Gastrocnemius medialis (tissue), 4 donors: Measurements from ENCODE around the gene AP3S1. TPM values are rescaled to one million over a fixed set of nuclear protein-coding genes. Genes with fewer than 3 reads are reported as not detected.

Source experiments
- ATAC-seq, 2 donors: fragments of 150-250 bp; one replicate each; pipeline ENCODE4 v1.9.1; 2016
- DNase-seq, 2 donors: peaks; one replicate each; pipeline ENCODE4 v3.0.0-alpha.2; 2019
- H3K27ac ChIP-seq, 4 donors: fragments of 200-600 bp; sonication (generic); 1 replicate in 1 of 4; 2 replicates in 3 of 4; pipeline ENCODE4 v1.5.1; 2016 to 2018; ENCODE audit warnings: mild to moderate bottlenecking in 2 of 4, moderate library complexity in 1 of 4
- H3K27me3 ChIP-seq, 3 donors: fragments of 200-600 bp; sonication (generic) in 2 of 3; 1 replicate in 1 of 3; 2 replicates in 2 of 3; pipeline versions ENCODE4 v1.5.1 to v1.6.0; 2016 to 2019; ENCODE audit warnings: mild to moderate bottlenecking in 1 of 3, moderate library complexity in 1 of 3
- H3K36me3 ChIP-seq, 2 donors: fragments of 200-600 bp; sonication (generic) in 1 of 2; one replicate each; pipeline ENCODE4 v1.5.1; 2017 to 2018
- H3K4me1 ChIP-seq, 2 donors: fragments of 200-600 bp; sonication (generic) in 1 of 2; one replicate each; pipeline ENCODE4 v1.5.1; 2016 to 2017; ENCODE audit warnings: mild to moderate bottlenecking in 2 of 2
- H3K4me3 ChIP-seq, 4 donors: fragments of 200-600 bp; sonication (generic) in 3 of 4; 1 replicate in 1 of 4; 2 replicates in 3 of 4; pipeline ENCODE4 v1.5.1; 2016 to 2019; ENCODE audit warnings: mild to moderate bottlenecking in 2 of 4
- H3K9me3 ChIP-seq, 3 donors: fragments of 200-600 bp; sonication (generic) in 2 of 3; 1 replicate in 1 of 3; 2 replicates in 2 of 3; pipeline ENCODE4 v1.5.1; 2016 to 2019
- CTCF ChIP-seq, 5 experiments: fragments of 450-650 bp in 3 of 5; fragments of 200-600 bp in 2 of 5; sonication (generic) in 2 of 5; IDR thresholded peaks in 4 of 5; conservative IDR thresholded peaks in 1 of 5; 1 replicate in 4 of 5; 2 replicates in 1 of 5; pipeline ENCODE4 v1.5.1; 2016 to 2019; ENCODE audit warnings: antibody characterized with exemption in 5 of 5, mild to moderate bottlenecking in 3 of 5, moderate library complexity in 3 of 5
- POLR2A ChIP-seq, 2 donors: fragments of 450-650 bp; IDR thresholded peaks; one replicate each; pipeline ENCODE4 v1.6.1; 2017; ENCODE audit warnings: antibody characterized with exemption in 2 of 2, mild to moderate bottlenecking in 2 of 2, moderate library complexity in 2 of 2
- in situ Hi-C, 4 donors: fragments of 200-750 bp; cut with MboI; loops; one replicate each; pipeline versions ENCODE4 v1.15.0 to v1.8.0; 2017; ENCODE audit warnings: low sequenced_read_pairs in 4 of 4
- intact Hi-C: fragments of 100-400 bp; cut with DNase I; formaldehyde crosslinking; loops from one replicate; pipeline ENCODE4 v1.15.1; 2023; ENCODE audit warnings: low total_unique reads
- total RNA-seq, 4 donors: library from RNA; depleted of rRNA; stranded (reverse); fragments of >200 nt; gene quantifications; one replicate each; pipeline versions ENCODE4 v1.1.0 to v1.2.3, GENCODE V29; 2016

The AP3S1 gene
- total RNA-seq, 4 donors from 2014 or later: 13.0 to 121 (median 25.5) TPM

- in situ Hi-C loops: no loop called here
- peak overlapping the region; percentile 44 to 54 (median 53) for H3K4me3 ChIP-seq
- DNase-seq (no peak), ATAC-seq (no peak)
- peaks cover 29 to 43% (median 39%) of the 10 kb centered on the region in 3 donors for H3K27me3 ChIP-seq
- peak overlapping the region in 2 of 4 donors; percentile 15 to 53 for H3K27ac ChIP-seq
- intact Hi-C loops: no loop called here
- no peaks in the 10 kb centered on the region for H3K36me3 ChIP-seq
- peaks cover 0 to 8% of the 10 kb centered on the region in 2 donors for H3K4me1 ChIP-seq
- no peaks in the 10 kb centered on the region for H3K9me3 ChIP-seq
- no peak for TF ChIP-seq CTCF (IDR thresholded peaks at IDR 0.05 in 4 of 5, conservative IDR thresholded peaks at IDR 0.05 in 1 of 5)
- TF ChIP-seq POLR2A (IDR thresholded peaks at IDR 0.05): no peak
These were observed 26.6 kb upstream of the AP3S1 start for GRCh38 chr5:115815006-115815692.

- ATAC-seq (peak in 1 of 2 donors; percentile 12), DNase-seq (no peak)
- intact Hi-C loops (no loop called here), in situ Hi-C loops (no loop called here)
- Histone ChIP-seq H3K4me3 (peak overlapping the region; percentile 44 to 54 (median 53)), H3K4me1 (peaks cover 0 to 8% of the 10 kb centered on the region in 2 donors), H3K9me3 (no peaks in the 10 kb centered on the region), H3K27me3 (peaks cover 29 to 43% (median 39%) of the 10 kb centered on the region in 3 donors), H3K27ac (peak overlapping the region; percentile 42 to 63 (median 48)), H3K36me3 (no peaks in the 10 kb centered on the region)
- TF ChIP-seq CTCF (IDR thresholded peaks at IDR 0.05 in 4 of 5, conservative IDR thresholded peaks at IDR 0.05 in 1 of 5) (no peak), POLR2A (IDR thresholded peaks at IDR 0.05) (no peak)
These were observed 26.0 kb upstream of the AP3S1 start for GRCh38 chr5:115815693-115816225.

- no peaks in the 10 kb centered on the region for H3K36me3 ChIP-seq
These were observed 25.3 kb upstream of the AP3S1 start, which contains the start of gene CDO1 for GRCh38 chr5:115816226-115817081. Gene CDO1, minus strand, starts transcription at chr5:115816659. Its CDS starts 262 bp downstream, at chr5:115816397.

More at GRCh38 chr5:115816226-115817081, 25.3 kb upstream of the AP3S1 start, which contains the start of gene CDO1:
- H3K27me3 ChIP-seq: peaks cover 29 to 43% (median 39%) of the 10 kb centered on the region in 3 donors
- H3K4me1 ChIP-seq: peaks cover 0 to 8% of the 10 kb centered on the region in 2 donors
- ATAC-seq (peak; percentile 71 to 72), DNase-seq (peak; percentile 27 to 38)
- peak within 1 kb of the TSS; percentile 44 to 54 (median 53) for H3K4me3 ChIP-seq
- H3K27ac ChIP-seq: peak within 1 kb of the TSS; percentile 42 to 63 (median 48)
- TF ChIP-seq CTCF (IDR thresholded peaks at IDR 0.05 in 4 of 5, conservative IDR thresholded peaks at IDR 0.05 in 1 of 5) (no peak), POLR2A (IDR thresholded peaks at IDR 0.05) (peak; percentile 24 to 50)
- in situ Hi-C loops: no loop called here
- intact Hi-C loops: no loop called here
- no peaks in the 10 kb centered on the region for H3K9me3 ChIP-seq
